NK-92 (cell line): Measurements from ENCODE around the gene TMEM33.
A peak's percentile ranks its signal among the peaks of the same experiment; 100 is the strongest.

ENCODE experiments used
- DNase-seq: peaks from one replicate; lab custom pipeline; 2025; ENCODE audit not compliant: unreplicated experiment; lab: John Stamatoyannopoulos, UW

The TMEM33 gene

GRCh38 chr4:41939016-41939626 is 3.9 kb downstream of the TMEM33 start:
- no peak for DNase-seq

- DNase-seq = no peak
Measured at GRCh38 chr4:41940834-41941233, 5.6 kb downstream of the TMEM33 start.

GRCh38 chr4:41943506-41943905 is 8.3 kb downstream of the TMEM33 start:
- DNase-seq = no peak

GRCh38 chr4:41944089-41944488 is 8.9 kb downstream of the TMEM33 start:
- DNase-seq = no peak

- DNase-seq = no peak
Measured at GRCh38 chr4:41949531-41949930, 14.3 kb downstream of the TMEM33 start.

GRCh38 chr4:41957634-41958033 is 22.4 kb downstream of the TMEM33 start:
- DNase-seq = no peak

- DNase-seq = no peak
Measured at GRCh38 chr4:41963105-41963504, 27.9 kb downstream of the TMEM33 start.

- no peak for DNase-seq
Measured at GRCh38 chr4:41964401-41964800, 29.2 kb downstream of the TMEM33 start.

GRCh38 chr4:41967392-41967791 is 32.2 kb downstream of the TMEM33 start:
- no peak for DNase-seq

- DNase-seq = no peak
Measured at GRCh38 chr4:41969671-41970070, 34.4 kb downstream of the TMEM33 start.

GRCh38 chr4:41975341-41975740 is 40.1 kb downstream of the TMEM33 start:
- DNase-seq = no peak

GRCh38 chr4:41976775-41977516 is 41.7 kb downstream of the TMEM33 start:
- DNase-seq = no peak

GRCh38 chr4:41977709-41978108 is 42.5 kb downstream of the TMEM33 start:
- DNase-seq = no peak

- no peak for DNase-seq
Measured at GRCh38 chr4:41981456-41981855, 46.2 kb downstream of the TMEM33 start, which contains the start of gene DCAF4L1. DCAF4L1 (plus strand) TSS chr4:41981756; CDS start chr4:41981793, 37 bp downstream.

- no peak for DNase-seq
Measured at GRCh38 chr4:41982716-41983115, 47.5 kb downstream of the TMEM33 start.

- DNase-seq = no peak
Measured at GRCh38 chr4:41985151-41985550, 49.9 kb downstream of the TMEM33 start.

- no peak for DNase-seq
Measured at GRCh38 chr4:41989994-41990364, 54.8 kb downstream of the TMEM33 start.

- DNase-seq = peak; percentile 60
Measured at GRCh38 chr4:41990365-41991111, 55.3 kb downstream of the TMEM33 start, which contains the start of gene SLC30A9. SLC30A9 (plus strand) TSS chr4:41990530; CDS start chr4:41990652, 122 bp downstream.

- DNase-seq = no peak
Measured at GRCh38 chr4:41991916-41992767, 56.9 kb downstream of the TMEM33 start.

GRCh38 chr4:41992967-41993857 is 58.0 kb downstream of the TMEM33 start:
- DNase-seq = no peak
